AG09309 (cell line): ENCODE results near the gene MAPRE2.

Experiments
- DNase-seq: peaks from one replicate; pipeline ENCODE4 v3.0.0-alpha.2; 2010; ENCODE audit warnings: low read depth
- H3K4me3 ChIP-seq: 2 replicates; pipeline ENCODE4 v1.5.1; 2011; ENCODE audit warnings: mild to moderate bottlenecking, low read depth, low read length, moderate library complexity; ENCODE audit not compliant: control insufficient read depth
- CTCF ChIP-seq: IDR thresholded peaks from 2 replicates; pipeline ENCODE4 v1.5.1; 2011; ENCODE audit warnings: mild to moderate bottlenecking, low read depth, low read length, inconsistent platforms; ENCODE audit not compliant: insufficient read depth, control insufficient read depth; ENCODE audit errors: missing control alignments

MAPRE2 gene

GRCh38 chr18:35174093-35174731 lies 133.0 kb downstream of the MAPRE2 start:
- no peak overlapping the region for H3K4me3 ChIP-seq
- no peak for TF ChIP-seq CTCF
- no peak for DNase-seq

- no peak for TF ChIP-seq CTCF
- DNase-seq: no peak
- H3K4me3 ChIP-seq: no peak overlapping the region
Observed at GRCh38 chr18:35174745-35175144, 133.5 kb downstream of the MAPRE2 start.

- no peak overlapping the region for H3K4me3 ChIP-seq
- TF ChIP-seq CTCF: no peak
- DNase-seq: no peak
Observed at GRCh38 chr18:35176925-35177324, 135.7 kb downstream of the MAPRE2 start.

- H3K4me3 ChIP-seq: no peak overlapping the region
- TF ChIP-seq CTCF: no peak
- DNase-seq: peak; percentile 17
Observed at GRCh38 chr18:35178260-35178659, 137.0 kb downstream of the MAPRE2 start.

- TF ChIP-seq CTCF: no peak
- H3K4me3 ChIP-seq: no peak overlapping the region
- no peak for DNase-seq
Observed at GRCh38 chr18:35179906-35180305, 138.7 kb downstream of the MAPRE2 start.

- no peak for TF ChIP-seq CTCF
- H3K4me3 ChIP-seq: no peak overlapping the region
- DNase-seq: no peak
Observed at GRCh38 chr18:35180455-35180854, 139.2 kb downstream of the MAPRE2 start.

- no peak for TF ChIP-seq CTCF
- no peak overlapping the region for H3K4me3 ChIP-seq
- no peak for DNase-seq
Observed at GRCh38 chr18:35182151-35182550, 140.9 kb downstream of the MAPRE2 start.
